OCI-M2 (cell line): ENCODE results near the gene GNG4.

Experiments
- DNase-seq: peaks from one replicate; lab custom pipeline; 2025; ENCODE audit not compliant: unreplicated experiment; lab: John Stamatoyannopoulos, UW

GNG4 gene

GRCh38 chr1:235649368-235650163 is at the start of gene GNG4:
Gene GNG4, minus strand, starts transcription at chr1:235649784. Its CDS starts 65,946 bp downstream, at chr1:235583838.
- DNase-seq, result no peak

GRCh38 chr1:235697508-235697907 is 47.9 kb upstream of the GNG4 start:
- DNase-seq, result no peak

GRCh38 chr1:235689356-235689755 is 39.8 kb upstream of the GNG4 start:
- DNase-seq, result no peak

- DNase-seq, result no peak
Measured at GRCh38 chr1:235688096-235688495, 38.5 kb upstream of the GNG4 start.

- DNase-seq, result no peak
Measured at GRCh38 chr1:235683653-235684052, 34.1 kb upstream of the GNG4 start.

- DNase-seq, result no peak
Measured at GRCh38 chr1:235682216-235682615, 32.6 kb upstream of the GNG4 start.

- DNase-seq, result no peak
Measured at GRCh38 chr1:235679644-235680043, 30.1 kb upstream of the GNG4 start.

GRCh38 chr1:235679005-235679404 is 29.4 kb upstream of the GNG4 start:
- no peak for DNase-seq

GRCh38 chr1:235675152-235675890 is 25.7 kb upstream of the GNG4 start:
- DNase-seq, result no peak

GRCh38 chr1:235673981-235674380 is 24.4 kb upstream of the GNG4 start:
- DNase-seq, result no peak

GRCh38 chr1:235671992-235672391 is 22.4 kb upstream of the GNG4 start:
- no peak for DNase-seq

- DNase-seq, result no peak
Measured at GRCh38 chr1:235670157-235670776, 20.7 kb upstream of the GNG4 start.

- no peak for DNase-seq
Measured at GRCh38 chr1:235669277-235669676, 19.7 kb upstream of the GNG4 start.

GRCh38 chr1:235663628-235664027 is 14.0 kb upstream of the GNG4 start:
- DNase-seq, result no peak

- no peak for DNase-seq
Measured at GRCh38 chr1:235661568-235661967, 12.0 kb upstream of the GNG4 start.

GRCh38 chr1:235659186-235659771 is 9.7 kb upstream of the GNG4 start:
- DNase-seq, result no peak

GRCh38 chr1:235657747-235658526 is 8.4 kb upstream of the GNG4 start:
- no peak for DNase-seq

- no peak for DNase-seq
Measured at GRCh38 chr1:235657269-235657668, 7.7 kb upstream of the GNG4 start.

GRCh38 chr1:235652364-235652763 is 2.8 kb upstream of the GNG4 start:
- no peak for DNase-seq

GRCh38 chr1:235651170-235651806 is 1.7 kb upstream of the GNG4 start:
- DNase-seq, result no peak
